Brain microvascular endothelial cell (primary cell): ENCODE data around the gene CHCHD3.
"Not testable (repeated sequence)": the region's sequence is repeated elsewhere in the genome, so short reads cannot be mapped to it uniquely, and the experiment has no call there.

Experiments
- DNase-seq: peaks from one replicate; pipeline ENCODE4 v3.0.0-alpha.2; 2020
- H3K27ac ChIP-seq: fragments of 250-450 bp; sonication (Bioruptor Pico); 2 replicates; pipeline ENCODE4 v1.5.1; 2020; ENCODE audit warnings: mild to moderate bottlenecking, moderate library complexity
- H3K27me3 ChIP-seq: fragments of 250-450 bp; sonication (Bioruptor Pico); replicated peaks from 2 replicates; pipeline ENCODE4 v1.5.1; 2020; ENCODE audit warnings: mild to moderate bottlenecking
- H3K36me3 ChIP-seq: fragments of 250-450 bp; sonication (Bioruptor Pico); replicated peaks from 2 replicates; pipeline ENCODE4 v1.5.1; 2020; ENCODE audit warnings: mild to moderate bottlenecking
- H3K4me3 ChIP-seq: 2 replicates; pipeline ENCODE4 v1.5.1; 2011; ENCODE audit warnings: low read depth, mild to moderate bottlenecking, control low read depth, low read length, moderate library complexity
- CTCF ChIP-seq: IDR thresholded peaks from 2 replicates; pipeline ENCODE4 v1.5.1; 2011; ENCODE audit warnings: low read depth, mild to moderate bottlenecking, moderate library complexity, low read length, control low read depth, inconsistent platforms; ENCODE audit errors: missing control alignments
- in situ Hi-C: cut with HindIII; loops from 2 replicates; pipeline ENCODE4 v1.10.0; 2017; ENCODE audit warnings: low sequenced_read_pairs, low pct_ligation_motif_present

Gene CHCHD3

GRCh38 chr7:133044722-133045473 is 37.0 kb downstream of the CHCHD3 start:
- DNase-seq: no peak
- Histone ChIP-seq H3K27ac (no peak overlapping the region), H3K4me3 (no peak overlapping the region), H3K27me3 (no peaks in the 10 kb centered on the region), H3K36me3 (no peaks in the 10 kb centered on the region)
- in situ Hi-C loops: no loop called here
- TF ChIP-seq CTCF: no peak

DNA sequence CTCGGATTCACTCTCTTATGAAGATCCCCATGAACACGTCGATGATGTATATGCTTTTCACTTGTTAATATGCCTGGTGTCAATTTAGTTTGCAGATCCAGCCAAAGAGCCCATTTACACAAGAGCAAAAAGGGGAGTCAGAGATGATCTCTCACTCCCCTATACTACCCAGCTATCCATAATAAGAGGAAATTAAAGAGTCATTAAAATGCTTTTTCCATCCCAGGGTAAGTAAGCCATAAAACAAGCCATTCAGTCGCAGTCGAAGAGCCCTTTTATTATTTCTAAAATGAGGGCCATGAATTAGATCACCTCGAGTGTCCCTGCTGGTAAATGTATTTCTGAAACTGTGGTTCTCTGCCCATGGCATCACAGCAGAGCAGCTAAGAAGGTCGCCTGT is 41.2 kb downstream of the CHCHD3 start:
- in situ Hi-C loops: no loop called here
- DNase-seq: no peak
- Histone ChIP-seq H3K27ac (no peak overlapping the region), H3K36me3 (no peaks in the 10 kb centered on the region), H3K27me3 (no peaks in the 10 kb centered on the region), H3K4me3 (no peak overlapping the region)
- TF ChIP-seq CTCF: no peak

DNA sequence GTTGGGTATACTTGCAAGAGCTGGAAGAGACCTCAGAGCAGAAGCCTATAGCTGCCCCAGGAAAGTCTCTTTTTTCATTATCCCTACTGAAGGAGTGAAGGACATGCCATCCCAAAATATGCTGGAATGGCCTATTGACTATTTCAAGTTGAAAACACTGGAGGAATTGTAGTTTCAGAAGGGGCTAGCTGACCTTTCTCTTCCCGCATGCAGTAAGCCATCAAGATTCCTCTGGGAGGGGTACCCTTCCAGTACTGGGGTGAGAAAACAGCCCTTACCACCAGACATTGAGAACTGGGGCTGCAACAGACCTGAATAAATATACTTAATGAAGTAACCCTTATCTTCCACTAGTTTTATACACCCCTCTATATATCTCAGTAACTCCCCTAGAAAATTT is 41.7 kb downstream of the CHCHD3 start:
- Histone ChIP-seq H3K27ac (no peak overlapping the region), H3K27me3 (no peaks in the 10 kb centered on the region), H3K36me3 (no peaks in the 10 kb centered on the region), H3K4me3 (no peak overlapping the region)
- TF ChIP-seq CTCF: no peak
- no peak for DNase-seq
- in situ Hi-C loops: no loop called here

GRCh38 chr7:133039614-133040013 is 42.3 kb downstream of the CHCHD3 start:
- no peak overlapping the region for H3K27ac ChIP-seq
- H3K4me3 ChIP-seq: no peak overlapping the region
- H3K36me3 ChIP-seq: no peaks in the 10 kb centered on the region
- DNase-seq: no peak
- in situ Hi-C loops: no loop called here
- TF ChIP-seq CTCF: no peak
- no peaks in the 10 kb centered on the region for H3K27me3 ChIP-seq

DNA sequence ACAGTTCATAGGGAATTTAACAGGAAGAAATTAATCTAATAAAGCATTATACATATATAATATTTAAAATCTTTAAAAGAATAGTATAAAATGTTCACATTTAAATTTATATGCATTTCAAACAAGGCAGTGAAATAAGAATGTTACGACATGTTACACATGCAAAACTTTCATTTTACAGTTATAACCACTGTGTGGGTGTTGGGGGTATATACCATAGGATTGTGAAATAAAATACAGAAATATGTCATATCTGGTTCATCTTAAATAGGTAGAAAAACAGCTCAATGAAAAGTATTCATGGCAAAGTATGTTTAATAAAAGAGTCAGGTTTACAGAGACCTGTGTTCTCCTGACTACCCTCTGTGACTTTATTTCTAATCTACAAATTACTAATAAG is 45.6 kb downstream of the CHCHD3 start:
- Histone ChIP-seq H3K27me3 (no peaks in the 10 kb centered on the region), H3K36me3 (no peaks in the 10 kb centered on the region), H3K4me3 (no peak overlapping the region), H3K27ac (no peak overlapping the region)
- no peak for DNase-seq
- no peak for TF ChIP-seq CTCF
- in situ Hi-C loops: no loop called here

GRCh38 chr7:133035240-133035639 is 46.6 kb downstream of the CHCHD3 start:
- DNase-seq, H3K36me3 ChIP-seq, H3K27me3 ChIP-seq, in situ Hi-C loops, H3K4me3 ChIP-seq, H3K27ac ChIP-seq: not testable (repeated sequence)
